GM21367 (cell line): ENCODE results near the gene IKBKG.
"Not testable (repeated sequence)": the region's sequence is repeated elsewhere in the genome, so short reads cannot be mapped to it uniquely, and the experiment has no call there.

Experiments used
- ATAC-seq: cut with Tn5 transposase; IDR thresholded peaks from one replicate; pipeline ENCODE4 v1.9.1; 2021; ENCODE audit not compliant: unreplicated experiment

Gene IKBKG

DNA sequence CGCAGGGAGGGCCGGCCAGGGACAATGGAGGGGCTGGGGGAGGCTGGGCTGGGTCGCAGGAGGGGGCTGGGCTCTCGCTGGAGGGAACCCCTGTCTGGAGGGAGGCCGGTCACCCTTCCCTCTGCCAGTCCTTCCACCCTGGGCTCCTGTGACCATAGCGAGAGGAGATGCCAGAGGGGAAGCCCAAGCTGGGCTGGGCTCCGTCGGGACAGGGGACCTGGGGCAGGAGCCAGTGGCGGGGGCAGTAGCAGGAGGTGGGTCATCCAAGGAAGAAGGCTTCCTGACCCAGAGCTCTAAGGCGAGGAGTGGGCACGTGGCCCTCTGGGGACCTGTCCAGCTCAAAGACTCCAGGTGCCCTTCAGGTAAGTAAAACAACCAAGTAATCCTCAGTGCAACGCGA lies 54.8 kb downstream of the IKBKG start:
- ATAC-seq = no peak

DNA sequence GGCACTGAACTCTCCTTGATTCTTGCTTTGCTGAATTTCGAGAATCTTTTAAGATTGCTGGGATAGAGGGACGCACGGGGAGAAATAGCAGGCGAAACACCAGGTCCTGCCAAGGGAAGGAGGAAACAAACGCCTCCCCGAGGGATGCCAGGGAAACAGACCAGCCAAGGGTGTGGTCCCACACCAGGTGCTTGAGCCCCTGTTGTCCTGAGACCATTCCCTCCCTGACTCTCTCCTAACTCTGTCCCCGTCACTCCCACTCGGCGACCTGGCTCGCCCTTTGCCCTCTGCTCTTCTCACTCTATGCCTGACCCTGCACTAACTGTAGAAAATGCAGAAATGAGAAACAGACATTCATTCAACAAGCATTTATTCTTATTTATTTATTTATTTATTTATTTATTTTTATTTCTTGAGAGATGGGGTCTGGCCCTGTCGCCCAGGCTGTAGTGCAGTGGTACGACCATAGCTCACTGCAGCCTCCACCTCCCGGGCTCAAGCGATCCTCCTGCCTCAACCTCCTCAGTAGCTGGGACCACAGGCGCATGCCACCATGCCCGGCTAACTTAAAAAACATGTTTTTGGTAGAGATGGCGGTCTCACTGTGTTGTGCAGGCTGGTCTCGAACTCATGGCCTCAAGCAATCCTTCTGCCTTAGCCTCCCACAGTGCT lies 55.5 kb downstream of the IKBKG start:
- ATAC-seq = no peak

DNA sequence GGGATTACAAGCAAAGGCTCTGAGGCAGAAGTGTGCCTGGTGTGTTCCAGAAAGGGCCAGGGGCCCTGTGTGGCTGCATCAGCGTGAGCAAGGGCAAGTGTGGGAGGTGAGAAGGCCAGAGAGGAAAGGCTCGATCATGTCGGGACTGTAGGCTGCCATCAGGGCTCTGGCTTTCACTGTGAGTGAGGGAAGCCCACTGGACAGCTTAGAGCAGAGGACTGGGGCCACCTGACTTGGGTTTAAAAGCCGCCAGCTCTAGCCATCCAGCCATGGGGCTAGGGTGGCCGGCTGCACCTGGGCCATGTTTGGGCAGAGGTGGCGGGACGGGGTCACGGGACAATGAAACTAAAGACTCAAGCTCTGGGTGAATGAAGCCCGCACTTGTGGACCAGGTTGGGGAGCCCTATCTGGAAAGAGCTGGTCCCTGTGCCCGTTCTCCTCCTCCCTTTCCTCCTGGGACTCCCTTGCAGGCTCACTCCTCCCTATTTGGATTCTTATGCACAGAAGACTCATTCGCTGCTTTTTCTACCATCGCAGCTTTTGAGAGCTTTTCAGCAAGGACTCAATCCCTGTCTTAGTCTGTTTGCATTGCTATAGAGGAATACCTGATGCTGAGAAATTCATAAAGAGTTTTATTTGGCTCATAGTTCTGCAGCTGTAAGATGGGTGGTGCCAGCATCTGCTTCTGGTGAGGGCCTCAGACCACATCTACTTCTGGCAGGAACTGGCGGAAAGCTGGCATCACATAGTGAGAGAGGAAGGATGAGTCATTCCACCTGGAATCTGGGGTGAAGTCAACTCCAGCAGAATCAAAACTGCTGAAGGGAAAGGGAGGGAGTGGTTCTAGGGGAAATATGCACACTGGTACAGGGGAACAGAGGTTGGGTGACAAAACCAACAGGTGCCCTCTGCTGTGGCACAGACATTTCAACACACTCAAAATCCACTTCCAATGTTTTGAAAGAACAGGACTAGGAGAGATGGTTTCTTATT lies 56.3 kb downstream of the IKBKG start:
- no peak for ATAC-seq

DNA sequence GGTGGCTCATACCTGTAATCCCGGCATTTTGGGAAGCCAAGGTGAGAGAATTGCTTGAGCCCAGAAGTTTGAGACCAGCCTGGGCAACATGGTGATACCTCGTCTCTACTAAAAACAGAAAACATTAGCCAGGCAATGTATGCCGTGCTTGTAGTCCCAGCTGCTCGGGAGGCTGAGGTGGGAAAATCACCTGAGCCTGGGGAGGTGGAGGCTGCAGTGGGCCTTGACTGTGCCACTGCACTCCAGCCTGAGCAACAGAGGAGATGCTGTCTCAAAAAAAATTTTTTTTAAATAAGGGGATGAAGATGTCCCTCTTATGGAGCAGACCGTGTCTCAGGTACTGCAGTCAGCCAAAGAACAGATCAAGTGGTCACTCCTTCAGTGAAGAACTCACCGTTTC lies 58.1 kb downstream of the IKBKG start:
- ATAC-seq = no peak

DNA sequence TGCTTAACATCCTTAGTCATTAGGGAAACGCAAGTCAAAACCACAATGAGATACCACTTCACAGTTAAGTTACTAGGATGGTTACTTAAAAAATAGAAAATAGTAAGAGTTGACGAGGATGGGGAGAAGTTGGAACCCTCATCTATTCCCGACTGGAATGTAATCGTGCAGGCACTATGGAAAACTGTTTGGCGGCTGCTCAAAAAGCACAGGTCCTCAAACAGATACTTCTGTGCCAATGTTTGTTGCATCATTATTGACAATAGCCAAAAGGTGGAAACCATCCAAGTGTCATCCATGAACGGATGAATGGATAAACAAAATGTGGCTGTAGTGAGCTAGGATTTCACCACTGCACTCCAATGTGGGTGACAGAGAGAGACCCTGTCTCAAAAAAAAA lies 60.0 kb downstream of the IKBKG start:
- no peak for ATAC-seq

DNA sequence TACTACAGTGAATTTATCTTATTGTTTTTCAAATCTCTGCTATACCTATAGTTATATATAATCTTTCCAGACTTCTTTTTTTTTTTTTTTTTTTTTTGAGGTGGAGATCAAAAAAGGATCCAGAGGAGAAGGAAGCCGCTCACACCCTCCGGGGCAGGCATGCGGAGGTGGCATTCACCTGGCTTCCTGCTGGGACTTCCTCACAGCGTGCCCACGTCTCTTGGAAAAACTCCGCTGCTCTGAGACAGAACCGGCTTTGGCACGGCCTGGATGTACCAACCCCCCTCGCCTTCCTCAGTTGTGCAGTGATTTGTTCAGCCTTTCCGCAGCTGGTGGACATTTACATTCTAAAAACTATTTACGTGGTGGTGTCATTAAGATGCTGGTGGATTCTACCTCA lies 60.6 kb downstream of the IKBKG start:
- not testable (repeated sequence) for ATAC-seq

DNA sequence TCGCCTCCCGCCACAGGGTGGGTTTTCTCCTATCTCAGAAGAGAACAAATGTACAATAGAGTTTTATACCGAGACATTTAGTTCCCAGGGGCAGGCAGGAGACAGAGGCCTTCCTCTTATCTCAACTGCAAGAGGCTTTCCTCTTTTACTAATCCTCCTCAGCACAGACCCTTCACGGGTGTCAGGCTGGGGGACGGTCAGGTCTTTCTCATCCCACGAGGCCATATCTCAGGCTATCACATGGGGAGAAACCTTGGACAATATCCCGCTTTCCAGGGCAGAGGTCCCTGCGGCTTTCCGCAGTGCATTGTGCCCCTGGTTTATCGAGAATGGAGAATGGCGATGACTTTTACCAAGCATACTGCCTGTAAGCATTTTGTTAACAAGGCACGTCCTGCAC lies 61.4 kb downstream of the IKBKG start:
- ATAC-seq = not testable (repeated sequence)

DNA sequence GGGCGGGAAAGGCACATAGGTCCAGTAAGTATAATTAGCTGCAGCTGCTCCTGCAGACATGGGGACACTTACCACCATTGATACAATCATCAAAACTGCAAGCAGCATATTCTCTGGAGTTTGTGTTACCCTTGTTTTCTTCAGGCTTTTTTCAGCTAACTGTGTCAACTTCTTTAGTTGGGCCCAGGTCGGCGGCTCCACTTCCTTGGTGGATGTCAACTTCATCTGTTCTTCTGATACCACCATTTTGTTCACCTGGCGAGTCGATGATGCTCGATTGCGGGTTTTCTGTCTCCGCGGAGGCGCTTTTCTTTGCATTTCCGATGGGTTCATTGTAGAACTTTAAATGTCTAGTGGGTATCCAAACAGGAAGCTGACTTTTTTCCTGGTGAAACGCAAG lies 63.7 kb downstream of the IKBKG start:
- not testable (repeated sequence) for ATAC-seq

DNA sequence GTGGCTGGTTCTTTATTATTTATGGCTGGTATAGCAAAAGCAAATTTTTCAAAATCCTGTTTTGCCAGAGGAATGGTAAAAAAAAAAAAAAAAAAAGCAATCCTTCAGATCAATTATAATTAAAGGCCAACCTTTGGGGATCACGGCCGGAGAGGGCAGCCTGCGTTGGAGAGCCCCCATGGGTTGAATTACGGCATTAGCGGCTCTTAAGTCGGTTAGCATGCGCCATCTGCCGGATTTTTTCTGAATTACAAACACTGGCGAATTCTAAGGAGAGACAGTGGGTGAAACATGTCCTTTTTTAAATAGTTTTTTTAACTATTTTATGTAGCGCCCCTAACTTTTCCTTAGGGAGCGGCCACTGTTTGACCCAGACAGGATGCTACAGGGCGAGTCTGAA lies 66.2 kb downstream of the IKBKG start:
- ATAC-seq = not testable (repeated sequence)
